ENCODE measurements around the gene SULF2.

The SULF2 gene

GRCh38 chr20:47645632-47646031, 139.6 kb downstream of the SULF2 start:
- no peaks in the 10 kb centered on the region for H3K36me3 ChIP-seq
- no peak overlapping the region for H3K27ac ChIP-seq
- no peak for TF ChIP-seq CTCF (IDR thresholded peaks at IDR 0.05; ENCODE audit: low read depth, low read length)
- no peaks in the 10 kb centered on the region for H3K27me3 ChIP-seq (ENCODE audit: insufficient read depth, low read depth, severe bottlenecking)
- H3K9me3 ChIP-seq (ENCODE audit: severe bottlenecking): no peaks in the 10 kb centered on the region
- no peak overlapping the region for H3K4me3 ChIP-seq (ENCODE audit: low read depth, low read length)
- no peak for DNase-seq

DNA sequence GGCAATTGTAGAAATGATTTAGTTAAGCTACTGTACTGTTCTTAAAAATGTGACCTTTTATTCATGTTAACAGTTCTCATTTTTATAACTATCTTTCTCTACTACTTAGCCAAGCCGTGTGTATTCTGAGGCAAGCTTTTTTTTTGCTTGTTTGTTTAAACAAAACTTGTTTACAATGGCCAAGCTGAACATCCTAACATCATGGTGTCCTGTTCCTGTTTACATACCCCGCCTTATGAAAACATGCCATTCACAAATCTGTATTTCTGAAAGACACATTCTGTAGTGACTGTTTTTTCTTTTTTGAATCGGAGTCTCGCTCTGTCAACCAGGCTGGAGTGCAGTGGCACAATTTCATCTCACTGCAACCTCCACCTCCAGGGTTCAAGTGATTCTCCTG, 142.7 kb downstream of the SULF2 start:
- Histone ChIP-seq H3K9me3 (ENCODE audit: severe bottlenecking) (no peaks in the 10 kb centered on the region), H3K36me3 (peaks cover 14% of the 10 kb centered on the region), H3K27ac (no peak overlapping the region), H3K27me3 (ENCODE audit: insufficient read depth, low read depth, severe bottlenecking) (no peaks in the 10 kb centered on the region), H3K4me3 (ENCODE audit: low read depth, low read length) (no peak overlapping the region)
- no peak for DNase-seq
- no peak for TF ChIP-seq CTCF (IDR thresholded peaks at IDR 0.05; ENCODE audit: low read depth, low read length)

- no peak overlapping the region for H3K4me3 ChIP-seq (ENCODE audit: low read depth, low read length)
- H3K9me3 ChIP-seq (ENCODE audit: severe bottlenecking): no peaks in the 10 kb centered on the region
- DNase-seq: no peak
- H3K36me3 ChIP-seq: peaks cover 14% of the 10 kb centered on the region
- no peak for TF ChIP-seq CTCF (IDR thresholded peaks at IDR 0.05; ENCODE audit: low read depth, low read length)
- no peak overlapping the region for H3K27ac ChIP-seq
- H3K27me3 ChIP-seq (ENCODE audit: insufficient read depth, low read depth, severe bottlenecking): no peaks in the 10 kb centered on the region
Measured at GRCh38 chr20:47642118-47642517, 143.2 kb downstream of the SULF2 start.

GRCh38 chr20:47638851-47639250, 146.4 kb downstream of the SULF2 start:
- H3K9me3 ChIP-seq (ENCODE audit: severe bottlenecking): no peaks in the 10 kb centered on the region
- no peak overlapping the region for H3K27ac ChIP-seq
- H3K4me3 ChIP-seq (ENCODE audit: low read depth, low read length): no peak overlapping the region
- H3K36me3 ChIP-seq: peaks cover 14% of the 10 kb centered on the region
- no peak for TF ChIP-seq CTCF (IDR thresholded peaks at IDR 0.05; ENCODE audit: low read depth, low read length)
- DNase-seq: no peak
- H3K27me3 ChIP-seq (ENCODE audit: insufficient read depth, low read depth, severe bottlenecking): no peaks in the 10 kb centered on the region

DNA sequence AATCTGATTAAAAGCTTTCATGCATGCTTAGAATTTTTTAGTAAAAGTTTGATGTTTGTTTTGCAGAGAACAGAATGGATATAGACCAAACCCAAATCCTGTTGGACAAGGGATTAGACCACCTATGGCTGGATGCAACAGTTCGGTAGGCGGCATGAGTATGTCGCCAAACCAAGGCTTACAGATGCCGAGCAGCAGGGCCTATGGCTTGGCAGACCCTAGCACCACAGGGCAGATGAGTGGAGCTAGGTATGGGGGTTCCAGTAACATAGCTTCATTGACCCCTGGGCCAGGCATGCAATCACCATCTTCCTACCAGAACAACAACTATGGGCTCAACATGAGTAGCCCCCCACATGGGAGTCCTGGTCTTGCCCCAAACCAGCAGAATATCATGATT, 150.0 kb downstream of the SULF2 start:
- Histone ChIP-seq H3K9me3 (ENCODE audit: severe bottlenecking) (no peaks in the 10 kb centered on the region), H3K27me3 (ENCODE audit: insufficient read depth, low read depth, severe bottlenecking) (no peaks in the 10 kb centered on the region), H3K36me3 (peaks cover 14% of the 10 kb centered on the region), H3K27ac (no peak overlapping the region), H3K4me3 (ENCODE audit: low read depth, low read length) (no peak overlapping the region)
- DNase-seq: no peak
- no peak for TF ChIP-seq CTCF (IDR thresholded peaks at IDR 0.05; ENCODE audit: low read depth, low read length)

GRCh38 chr20:47631078-47631477, 154.2 kb downstream of the SULF2 start:
- no peaks in the 10 kb centered on the region; the same call in none of the 2 replicates for H3K36me3 ChIP-seq
- no peak for DNase-seq
- TF ChIP-seq CTCF (IDR thresholded peaks at IDR 0.05; ENCODE audit: low read depth, low read length): no peak
- H3K9me3 ChIP-seq (ENCODE audit: severe bottlenecking): no peaks in the 10 kb centered on the region
- H3K27ac ChIP-seq: no peak overlapping the region
- no peak overlapping the region for H3K4me3 ChIP-seq (ENCODE audit: low read depth, low read length)
- no peaks in the 10 kb centered on the region for H3K27me3 ChIP-seq (ENCODE audit: insufficient read depth, low read depth, severe bottlenecking)
